DOHH2 (cell line): ENCODE measurements around the gene KLHL1.

ENCODE experiments used
- EZH2phosphoT487 ChIP-seq: fragments of 200-600 bp; sonication (generic); IDR thresholded peaks from 2 replicates; pipeline ENCODE4 v1.6.1; 2017; ENCODE audit warnings: borderline replicate concordance, mild to moderate bottlenecking, antibody characterized with exemption, low read length, moderate library complexity, mixed read lengths
- TF ChIP-seq, protein P1 (sequence below): fragments of 200-600 bp; sonication (generic); IDR thresholded peaks from one replicate; pipeline ENCODE4 v1.5.1; 2014; ENCODE audit warnings: antibody characterized with exemption, mild to moderate bottlenecking, low read depth, low read length; ENCODE audit not compliant: poor library complexity, severe bottlenecking

DNA sequence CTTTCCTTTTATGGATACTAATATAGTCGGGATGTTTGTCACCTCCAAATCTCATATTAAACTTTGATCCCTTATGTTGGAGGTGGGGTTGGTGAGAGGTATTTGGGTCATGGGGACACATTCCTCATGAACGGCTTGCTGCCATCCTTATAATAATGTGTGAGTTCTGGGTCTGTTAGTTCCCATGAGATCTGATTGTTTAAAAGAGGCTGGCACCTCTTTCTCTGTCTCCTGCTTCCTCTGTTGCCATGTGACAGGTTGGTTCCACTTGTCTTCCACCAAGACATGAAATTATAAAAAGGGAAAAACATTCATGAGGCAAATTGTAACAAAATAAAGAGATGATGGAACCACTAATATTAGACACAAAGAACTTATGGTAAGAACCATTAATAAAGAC is 108.4 kb downstream of the KLHL1 start:
- TF ChIP-seq, protein P1, sequence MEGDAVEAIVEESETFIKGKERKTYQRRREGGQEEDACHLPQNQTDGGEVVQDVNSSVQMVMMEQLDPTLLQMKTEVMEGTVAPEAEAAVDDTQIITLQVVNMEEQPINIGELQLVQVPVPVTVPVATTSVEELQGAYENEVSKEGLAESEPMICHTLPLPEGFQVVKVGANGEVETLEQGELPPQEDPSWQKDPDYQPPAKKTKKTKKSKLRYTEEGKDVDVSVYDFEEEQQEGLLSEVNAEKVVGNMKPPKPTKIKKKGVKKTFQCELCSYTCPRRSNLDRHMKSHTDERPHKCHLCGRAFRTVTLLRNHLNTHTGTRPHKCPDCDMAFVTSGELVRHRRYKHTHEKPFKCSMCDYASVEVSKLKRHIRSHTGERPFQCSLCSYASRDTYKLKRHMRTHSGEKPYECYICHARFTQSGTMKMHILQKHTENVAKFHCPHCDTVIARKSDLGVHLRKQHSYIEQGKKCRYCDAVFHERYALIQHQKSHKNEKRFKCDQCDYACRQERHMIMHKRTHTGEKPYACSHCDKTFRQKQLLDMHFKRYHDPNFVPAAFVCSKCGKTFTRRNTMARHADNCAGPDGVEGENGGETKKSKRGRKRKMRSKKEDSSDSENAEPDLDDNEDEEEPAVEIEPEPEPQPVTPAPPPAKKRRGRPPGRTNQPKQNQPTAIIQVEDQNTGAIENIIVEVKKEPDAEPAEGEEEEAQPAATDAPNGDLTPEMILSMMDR: no peak
- TF ChIP-seq EZH2phosphoT487: no peak
